Stimulated activated CD4-positive, alpha-beta T cell treated with anti-CD3 and anti-CD28 coated beads, Interleukin-2, amount 100 ng/mL, for 48 hours (primary cell): ENCODE results near the gene LILRA6.
"Not testable (repeated sequence)": the region's sequence is repeated elsewhere in the genome, so short reads cannot be mapped to it uniquely, and the experiment has no call there.

Experiments
- DNase-seq, 2 donors: peaks; one replicate each; pipeline ENCODE4 v3.0.0-alpha.2; 2020

LILRA6 gene

GRCh38 chr19:54229146-54229545, 13.4 kb downstream of the LILRA6 start:
- DNase-seq: no peak

GRCh38 chr19:54224619-54225018, 18.0 kb downstream of the LILRA6 start:
- DNase-seq: not testable (repeated sequence)

GRCh38 chr19:54223937-54224281, 18.7 kb downstream of the LILRA6 start:
- DNase-seq: not testable (repeated sequence)

GRCh38 chr19:54223277-54223936, 19.2 kb downstream of the LILRA6 start:
- DNase-seq: not testable (repeated sequence)

- DNase-seq: not testable (repeated sequence)
Measured at GRCh38 chr19:54222474-54223276, 19.9 kb downstream of the LILRA6 start, which contains the start of gene LILRB3. TSS of gene LILRB3 (minus strand) at chr19:54223007. CDS start at chr19:54222976, 31 bp downstream.

GRCh38 chr19:54221947-54222346, 20.6 kb downstream of the LILRA6 start:
- DNase-seq: not testable (repeated sequence)

- DNase-seq: not testable (repeated sequence)
Measured at GRCh38 chr19:54219702-54220101, 22.9 kb downstream of the LILRA6 start.

GRCh38 chr19:54218960-54219661, 23.5 kb downstream of the LILRA6 start:
- DNase-seq: no peak

- DNase-seq: no peak
Measured at GRCh38 chr19:54218259-54218658, 24.3 kb downstream of the LILRA6 start.

GRCh38 chr19:54217517-54218247, 24.9 kb downstream of the LILRA6 start:
- DNase-seq: not testable (repeated sequence)

GRCh38 chr19:54216869-54217268, 25.7 kb downstream of the LILRA6 start:
- no peak for DNase-seq

GRCh38 chr19:54214734-54215133, 27.9 kb downstream of the LILRA6 start:
- not testable (repeated sequence) for DNase-seq

- DNase-seq: not testable (repeated sequence)
Measured at GRCh38 chr19:54214217-54214616, 28.4 kb downstream of the LILRA6 start.

- no peak for DNase-seq
Measured at GRCh38 chr19:54211235-54211634, 31.4 kb downstream of the LILRA6 start.

- DNase-seq: no peak
Measured at GRCh38 chr19:54209811-54210494, 32.6 kb downstream of the LILRA6 start.

GRCh38 chr19:54209058-54209810, 33.4 kb downstream of the LILRA6 start:
- DNase-seq: no peak

- DNase-seq: peak in 1 of 2 donors; percentile 21
Measured at GRCh38 chr19:54208784-54209057, 33.9 kb downstream of the LILRA6 start.

- peak; percentile 59 for DNase-seq
Measured at GRCh38 chr19:54207983-54208783, 34.4 kb downstream of the LILRA6 start.

GRCh38 chr19:54207676-54207982, 35.0 kb downstream of the LILRA6 start:
- no peak for DNase-seq

- not testable (repeated sequence) for DNase-seq
Measured at GRCh38 chr19:54207193-54207592, 35.4 kb downstream of the LILRA6 start.

- no peak for DNase-seq
Measured at GRCh38 chr19:54206831-54207177, 35.8 kb downstream of the LILRA6 start.
